Neural crest cell (in vitro differentiated cells): Measurements from ENCODE around the gene P2RY8. TPM values are rescaled to one million over a fixed set of nuclear protein-coding genes. Genes with fewer than 3 reads are reported as not detected.

ENCODE experiments used
- DNase-seq: peaks from one replicate; pipeline ENCODE4 v3.0.0; 2021; ENCODE audit warnings: low read depth, mixed read lengths, low spot score
- H3K27ac Mint-ChIP-seq: one replicate; pipeline ENCODE4 v1.8.0; 2021; ENCODE audit warnings: mild to moderate bottlenecking, mixed read lengths; ENCODE audit not compliant: unreplicated experiment
- H3K27me3 Mint-ChIP-seq: 2 replicates; pipeline ENCODE4 v1.8.0; 2021; ENCODE audit warnings: low read depth, mild to moderate bottlenecking, mixed read lengths
- H3K36me3 Mint-ChIP-seq: 2 replicates; pipeline ENCODE4 v1.8.0; 2021; ENCODE audit warnings: low read depth, mild to moderate bottlenecking, mixed read lengths
- H3K4me1 Mint-ChIP-seq: 2 replicates; pipeline ENCODE4 v1.8.0; 2021; ENCODE audit warnings: mixed read lengths
- H3K4me3 Mint-ChIP-seq: one replicate; pipeline ENCODE4 v1.8.0; 2021; ENCODE audit warnings: mild to moderate bottlenecking, mixed read lengths
- H3K9me3 Mint-ChIP-seq: 2 replicates; pipeline ENCODE4 v1.8.0; 2021; ENCODE audit warnings: mixed read lengths
- CTCF ChIP-seq: fragments of 200-600 bp; sonication (generic); conservative IDR thresholded peaks from 2 replicates; pipeline ENCODE4 v1.5.0; 2021; ENCODE audit warnings: antibody characterized with exemption, mild to moderate bottlenecking
- total RNA-seq: library from RNA; stranded (reverse); gene quantifications from 2 replicates; pipeline ENCODE4 v1.2.1, GENCODE V29; 2021

Gene P2RY8
- total RNA-seq, 1 donor from 2014 or later: not detected

GRCh38 chrX:1519022-1519497 lies 17.9 kb downstream of the P2RY8 start:
- no peak overlapping the region for H3K4me3 Mint-ChIP-seq
- peaks cover 14% of the 10 kb centered on the region for H3K9me3 Mint-ChIP-seq
- H3K27ac Mint-ChIP-seq: no peak overlapping the region
- H3K27me3 Mint-ChIP-seq: peaks cover 36% of the 10 kb centered on the region
- no peaks in the 10 kb centered on the region for H3K4me1 Mint-ChIP-seq
- no peak for TF ChIP-seq CTCF
- no peaks in the 10 kb centered on the region for H3K36me3 Mint-ChIP-seq
- no peak for DNase-seq

GRCh38 chrX:1518512-1518911 lies 18.5 kb downstream of the P2RY8 start:
- Mint-ChIP-seq H3K4me1 (no peaks in the 10 kb centered on the region), H3K4me3 (no peak overlapping the region), H3K27ac (no peak overlapping the region), H3K27me3 (peaks cover 42% of the 10 kb centered on the region), H3K36me3 (no peaks in the 10 kb centered on the region), H3K9me3 (peaks cover 14% of the 10 kb centered on the region)
- TF ChIP-seq CTCF: no peak
- no peak for DNase-seq

- H3K27me3 Mint-ChIP-seq: peaks cover 44% of the 10 kb centered on the region
- TF ChIP-seq CTCF: no peak
- peaks cover 14% of the 10 kb centered on the region for H3K9me3 Mint-ChIP-seq
- no peaks in the 10 kb centered on the region for H3K36me3 Mint-ChIP-seq
- DNase-seq: no peak
- no peak overlapping the region for H3K4me3 Mint-ChIP-seq
- no peaks in the 10 kb centered on the region for H3K4me1 Mint-ChIP-seq
- H3K27ac Mint-ChIP-seq: no peak overlapping the region
These were observed 20.3 kb downstream of the P2RY8 start for GRCh38 chrX:1516596-1517104.

GRCh38 chrX:1511829-1512228 lies 25.2 kb downstream of the P2RY8 start:
- H3K27ac Mint-ChIP-seq: no peak overlapping the region
- no peak for DNase-seq
- no peak for TF ChIP-seq CTCF
- H3K4me1 Mint-ChIP-seq: no peaks in the 10 kb centered on the region
- no peaks in the 10 kb centered on the region for H3K9me3 Mint-ChIP-seq
- no peaks in the 10 kb centered on the region for H3K36me3 Mint-ChIP-seq
- H3K27me3 Mint-ChIP-seq: peaks cover 24% of the 10 kb centered on the region
- H3K4me3 Mint-ChIP-seq: no peak overlapping the region

- H3K4me3 Mint-ChIP-seq: no peak overlapping the region
- peaks cover 17% of the 10 kb centered on the region for H3K27me3 Mint-ChIP-seq
- H3K9me3 Mint-ChIP-seq: no peaks in the 10 kb centered on the region
- H3K36me3 Mint-ChIP-seq: no peaks in the 10 kb centered on the region
- TF ChIP-seq CTCF: no peak
- no peak overlapping the region for H3K27ac Mint-ChIP-seq
- no peak for DNase-seq
- no peaks in the 10 kb centered on the region for H3K4me1 Mint-ChIP-seq
These were observed 25.8 kb downstream of the P2RY8 start for GRCh38 chrX:1511150-1511549.
